HCT116 (cell line): ENCODE results near the gene NCF4. TPM values are rescaled to one million over a fixed set of nuclear protein-coding genes. Genes with fewer than 3 reads are reported as not detected.

Experiments
- ATAC-seq: fragments of 200-7000 bp; cut with Tn5 transposase; 2 replicates; pipeline ENCODE4 v1.9.1; 2020; ENCODE audit warnings: mild to moderate bottlenecking, moderate library complexity
- BruUV-seq: library from RNA; stranded (reverse); fragments of 400-500 nt; replicated peaks from 2 replicates; lab custom pipeline; 2021; lab: Mats Ljungman, UMichigan
- CTCF ChIA-PET: fragments of 300-600 bp; sonication (Branson Sonifier 250); formaldehyde crosslinking; loops from one replicate; lab custom pipeline; 2021; ENCODE audit warnings: antibody characterized with exemption; lab: Charles Lee
- POLR2A ChIA-PET: fragments of 300-600, 350-600 bp; sonication (Branson Sonifier 250); formaldehyde crosslinking; loops from one replicate; lab custom pipeline; 2021; ENCODE audit warnings: antibody characterized with exemption; lab: Charles Lee
- RAD21 ChIA-PET, 2 experiments: fragments of 300-600 bp; sonication (Branson Sonifier 250); formaldehyde crosslinking; loops; one replicate each; lab custom pipeline; 2023; ENCODE audit warnings: low total read pairs in 2 of 2; ENCODE audit not compliant: uncharacterized antibody in 2 of 2, unreplicated experiment in 2 of 2, low non-redundant PET in 1 of 2; lab: Charles Lee
- DNase-seq: peaks from one replicate; pipeline ENCODE4 v3.0.0-alpha.2; 2010; ENCODE audit warnings: low read depth, low spot score
- H2AFZ ChIP-seq: fragments of 200-600 bp; shearing (Covaris generic), sonication (generic); 2 replicates; pipeline ENCODE4 v1.6.1; 2017; ENCODE audit warnings: low read depth, mixed run types, mixed read lengths, antibody characterized with exemption, low read length; ENCODE audit not compliant: poor library complexity, severe bottlenecking
- H3K27ac ChIP-seq: 2 replicates; pipeline ENCODE4 v1.5.1; 2012; ENCODE audit warnings: low read depth, low read length
- H3K27me3 ChIP-seq: fragments of 200-600 bp; sonication (generic); 2 replicates; pipeline ENCODE4 v1.6.1; 2016; ENCODE audit warnings: mixed run types, low read length, mixed read lengths; ENCODE audit not compliant: insufficient read depth
- H3K36me3 ChIP-seq, 2 experiments: fragments of 200-500 bp in 1 of 2; fragments of 200-600 bp in 1 of 2; sonication (Bioruptor generic) in 1 of 2; sonication (generic) in 1 of 2; 2 replicates each; pipeline versions ENCODE4 v1.5.1 to v1.6.1; 2014 to 2016; ENCODE audit warnings: low read length in 2 of 2, inconsistent platforms in 1 of 2, mixed read lengths in 1 of 2, mixed run types in 1 of 2; ENCODE audit not compliant: insufficient read depth in 2 of 2, control insufficient read depth in 1 of 2
- H3K4me1 ChIP-seq, 2 experiments: fragments of 200-600 bp in 1 of 2; sonication (generic) in 1 of 2; 2 replicates each; pipeline versions ENCODE4 v1.5.1 to v1.6.1; 2012 to 2017; ENCODE audit warnings: low read length in 2 of 2, inconsistent platforms in 1 of 2, mild to moderate bottlenecking in 1 of 2, mixed read lengths in 1 of 2, mixed run types in 1 of 2, moderate library complexity in 1 of 2; ENCODE audit not compliant: insufficient read depth in 2 of 2, control insufficient read depth in 1 of 2
- H3K4me2 ChIP-seq: fragments of 200-600 bp; sonication (generic); 2 replicates; pipeline ENCODE4 v1.6.1; 2017; ENCODE audit warnings: mixed run types, low read length, mixed read lengths
- H3K4me3 ChIP-seq, 2 experiments: fragments of 200-600 bp in 1 of 2; sonication (generic) in 1 of 2; replicated peaks in 1 of 2; 2 replicates each; pipeline ENCODE4 v1.5.1; 2011 to 2016; ENCODE audit warnings: low read length in 2 of 2, control low read depth in 1 of 2, low read depth in 1 of 2, mild to moderate bottlenecking in 1 of 2, mixed read lengths in 1 of 2, mixed run types in 1 of 2
- H3K79me2 ChIP-seq: fragments of 200-600 bp; sonication (generic); 2 replicates; pipeline ENCODE4 v1.6.1; 2017; ENCODE audit warnings: mild to moderate bottlenecking, mixed run types, low read length, moderate library complexity, mixed read lengths; ENCODE audit not compliant: insufficient read depth
- H3K9ac ChIP-seq: fragments of 200-600 bp; sonication (generic); 2 replicates; pipeline ENCODE4 v1.6.1; 2016; ENCODE audit warnings: low read length, mixed read lengths
- H3K9me2 ChIP-seq: fragments of 200-600 bp; sonication (generic), shearing (Covaris generic); 2 replicates; pipeline ENCODE4 v1.6.1; 2017; ENCODE audit warnings: mixed run types, mild to moderate bottlenecking, moderate library complexity; ENCODE audit not compliant: insufficient read depth
- H3K9me3 ChIP-seq, 2 experiments: fragments of 200-500 bp in 1 of 2; fragments of 200-600 bp in 1 of 2; sonication (Bioruptor generic) in 1 of 2; sonication (generic) in 1 of 2; 2 replicates each; pipeline ENCODE4 v1.6.1; 2014 to 2017; ENCODE audit warnings: low read length in 2 of 2, mixed read lengths in 2 of 2, inconsistent platforms in 1 of 2, low read depth in 1 of 2, mild to moderate bottlenecking in 1 of 2, mixed run types in 1 of 2, moderate library complexity in 1 of 2; ENCODE audit not compliant: control insufficient read depth in 1 of 2, insufficient read depth in 1 of 2
- H4K20me1 ChIP-seq: fragments of 200-600 bp; sonication (generic), shearing (Covaris generic); 2 replicates; pipeline ENCODE4 v1.6.1; 2017; ENCODE audit warnings: mixed run types, mild to moderate bottlenecking, moderate library complexity; ENCODE audit not compliant: insufficient read depth
- ATF3 ChIP-seq: IDR thresholded peaks from 2 replicates; pipeline ENCODE4 v1.6.1; 2012
- CBX3 ChIP-seq: IDR thresholded peaks from 2 replicates; pipeline ENCODE4 v1.6.1; 2012; ENCODE audit warnings: low read depth
- CEBPB ChIP-seq: IDR thresholded peaks from 2 replicates; pipeline ENCODE4 v1.6.1; 2012; ENCODE audit warnings: low read depth
- EZH2phosphoT487 ChIP-seq: fragments of 200-600 bp; IDR thresholded peaks from 2 replicates; pipeline ENCODE4 v1.6.1; 2018; ENCODE audit warnings: antibody characterized with exemption, borderline replicate concordance
- POLR2AphosphoS5 ChIP-seq: IDR thresholded peaks from 2 replicates; pipeline ENCODE4 v1.6.1; 2011; ENCODE audit warnings: mild to moderate bottlenecking, low read depth, low read length, moderate library complexity
- RAD21 ChIP-seq: IDR thresholded peaks from 2 replicates; pipeline ENCODE4 v1.6.1; 2012; ENCODE audit warnings: low read depth, mild to moderate bottlenecking
- SP1 ChIP-seq: IDR thresholded peaks from 2 replicates; pipeline ENCODE4 v1.6.1; 2012; ENCODE audit warnings: low read depth
- SRF ChIP-seq: IDR thresholded peaks from 2 replicates; pipeline ENCODE4 v1.6.1; 2012; ENCODE audit warnings: low read depth
- TCF7L2 ChIP-seq: IDR thresholded peaks from 2 replicates; pipeline ENCODE4 v1.7.0; 2011; ENCODE audit warnings: borderline replicate concordance, inconsistent platforms; ENCODE audit not compliant: insufficient read depth, insufficient read length; ENCODE audit errors: extremely low read depth
- YY1 ChIP-seq: IDR thresholded peaks from 2 replicates; pipeline ENCODE4 v1.6.1; 2011; ENCODE audit warnings: low read length, low read depth, moderate library complexity, mild to moderate bottlenecking; ENCODE audit not compliant: insufficient replicate concordance; ENCODE audit errors: extremely low read depth
- ZBTB33 ChIP-seq: IDR thresholded peaks from 2 replicates; pipeline ENCODE4 v1.6.1; 2011; ENCODE audit warnings: mild to moderate bottlenecking, low read length, moderate library complexity; ENCODE audit not compliant: insufficient replicate concordance; ENCODE audit errors: extremely low read depth
- ZFX ChIP-seq: fragments of 450-650 bp; IDR thresholded peaks from 2 replicates; pipeline ENCODE4 v1.6.1; 2017
- intact Hi-C: fragments of 100-400 bp; cut with micrococcal nuclease; formaldehyde crosslinking; loops from 2 replicates; pipeline ENCODE4 v1.10.0; 2022
- total RNA-seq: library from RNA; stranded (reverse); gene quantifications from one replicate; pipeline ENCODE4 v1.2.1, GENCODE V29; 2021; ENCODE audit not compliant: unreplicated experiment

NCF4 gene
- total RNA-seq, 1 experiment from 2014 or later, result 0.37 TPM

GRCh38 chr22:36846271-36846670 is 14.5 kb upstream of the NCF4 start:
- no peaks in the 10 kb centered on the region for H3K79me2 ChIP-seq
- DNase-seq, result no peak
- no TSS peak for BruUV-seq
- H3K9me3 ChIP-seq, result no peaks in the 10 kb centered on the region
- intact Hi-C loops, result no loop called here
- H3K27ac ChIP-seq, result no peak overlapping the region
- H3K4me3 ChIP-seq, result no peak overlapping the region
- TF ChIP-seq TCF7L2 (no peak), POLR2AphosphoS5 (no peak), SRF (no peak), ZBTB33 (no peak), RAD21 (no peak), YY1 (no peak), CEBPB (no peak), EZH2phosphoT487 (no peak), ZFX (no peak), SP1 (no peak), CBX3 (no peak), ATF3 (no peak)
- no peaks in the 10 kb centered on the region for H3K36me3 ChIP-seq
- H3K4me1 ChIP-seq, result no peaks in the 10 kb centered on the region
- H3K9ac ChIP-seq, result no peak overlapping the region
- no peak overlapping the region for H2AFZ ChIP-seq
- no peak overlapping the region for H3K4me2 ChIP-seq
- POLR2A ChIA-PET, result no interaction called here
- ATAC-seq, result no peak
- RAD21 ChIA-PET, result no interaction called here
- CTCF ChIA-PET, result interaction anchor here (4.7 kb wide), 1 partner anchor 11 kb away, joined by 25 read pairs; no protein-coding TSS in a partner anchor
- no peaks in the 10 kb centered on the region for H4K20me1 ChIP-seq
- H3K27me3 ChIP-seq, result peaks cover 5% of the 10 kb centered on the region; the same call in 1 of the 2 replicates
- no peaks in the 10 kb centered on the region for H3K9me2 ChIP-seq
